ENCODE measurements around the gene GTPBP6.
"Not testable (repeated sequence)": the region's sequence is repeated elsewhere in the genome, so short reads cannot be mapped to it uniquely, and the experiment has no call there.

Gene GTPBP6

DNA sequence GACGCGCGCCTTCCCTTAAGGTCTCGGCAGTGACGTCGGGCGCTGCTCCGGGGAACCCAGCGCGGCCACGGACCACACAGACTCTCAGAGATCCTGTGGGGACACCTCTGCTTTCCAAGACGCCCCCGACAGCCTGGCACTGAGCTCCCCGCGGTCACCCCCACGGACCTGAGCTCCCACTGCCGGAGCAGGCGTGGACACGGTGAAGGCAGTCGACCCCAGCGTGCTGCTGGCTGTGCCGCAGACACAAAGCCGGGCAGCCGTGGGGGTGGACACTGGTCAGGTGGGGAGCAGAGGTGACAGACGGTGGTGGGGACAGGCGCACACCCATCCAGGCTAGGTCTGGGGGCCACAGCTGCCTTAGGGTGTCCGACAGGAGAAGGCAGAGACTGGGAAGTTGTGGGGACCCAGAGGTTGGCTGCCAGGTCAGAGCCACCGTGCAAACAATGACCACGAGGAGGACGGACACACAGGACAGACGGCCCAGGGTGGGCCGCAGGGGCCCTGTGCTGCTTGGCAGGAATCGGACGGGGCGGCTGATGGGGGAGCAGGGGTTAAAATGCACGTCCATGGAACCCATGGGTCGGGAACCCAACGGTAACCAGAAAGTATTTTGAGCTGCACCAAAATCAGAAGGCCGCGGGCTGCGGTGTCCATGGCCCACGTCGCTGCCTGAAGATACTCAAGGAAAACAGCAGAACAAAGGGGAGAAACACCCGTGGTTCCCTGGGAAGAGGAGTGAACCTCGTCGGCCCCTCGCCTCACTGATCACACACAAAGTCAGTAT lies 16.6 kb upstream of the GTPBP6 start:
- no peak for DNase-seq

GRCh38 chrX:334331-334891 lies 15.8 kb upstream of the GTPBP6 start:
- DNase-seq: no peak

DNA sequence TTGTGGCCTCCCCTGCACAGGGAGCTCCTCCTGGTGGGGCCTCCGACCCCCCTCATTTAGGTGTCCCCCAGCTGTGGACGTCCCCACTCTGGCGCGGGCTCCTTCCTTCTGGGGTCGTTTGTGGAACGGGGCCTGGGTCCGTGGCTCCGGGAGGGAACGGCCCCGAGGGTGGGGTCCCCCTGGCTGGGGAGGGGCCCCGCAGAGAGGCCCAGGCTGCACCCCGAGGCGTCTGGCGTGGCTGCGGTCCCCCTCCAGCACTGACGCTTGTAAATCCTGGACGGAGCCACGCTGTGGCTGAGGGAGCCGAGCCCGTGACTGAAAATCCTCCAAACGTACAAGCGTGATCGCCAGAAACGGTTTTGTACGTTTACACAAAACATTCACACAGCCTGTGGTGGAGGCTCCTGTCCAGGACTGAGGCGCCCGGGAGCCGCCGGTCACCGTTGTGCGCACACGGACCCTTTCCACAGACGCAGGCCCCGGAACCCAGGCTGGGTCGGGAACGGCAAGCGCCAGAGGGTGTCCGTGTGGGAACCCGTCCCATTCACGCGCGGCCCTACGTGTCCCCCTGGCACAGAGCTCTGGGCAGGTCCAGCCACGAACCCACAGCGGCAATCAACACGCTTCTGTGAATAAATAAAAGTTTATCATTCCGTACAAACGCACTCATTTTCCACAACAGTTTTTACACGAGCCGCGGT lies 15.2 kb upstream of the GTPBP6 start:
- DNase-seq: no peak

GRCh38 chrX:332916-333610 lies 14.5 kb upstream of the GTPBP6 start:
- no peak for DNase-seq

DNA sequence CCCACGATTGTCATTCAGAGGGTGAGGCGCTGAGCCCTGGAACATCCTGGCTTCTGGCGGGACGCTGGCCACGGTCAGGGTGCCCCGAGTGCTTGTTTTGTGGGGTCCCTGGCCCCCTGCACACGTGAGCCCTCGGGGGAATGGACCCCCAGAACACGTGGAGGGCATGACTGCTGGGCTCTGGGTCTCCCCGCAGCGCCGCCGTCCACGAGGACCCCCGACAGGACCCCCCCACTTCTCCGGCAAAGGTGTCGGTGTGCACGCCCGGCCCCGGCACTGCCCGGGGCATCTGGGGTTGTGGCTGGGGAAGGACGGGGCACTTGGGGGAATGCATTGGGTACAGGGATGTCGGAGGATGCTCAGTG lies 13.9 kb upstream of the GTPBP6 start:
- DNase-seq: no peak

GRCh38 chrX:331825-332495 lies 13.4 kb upstream of the GTPBP6 start:
- DNase-seq: no peak

GRCh38 chrX:331151-331824 lies 12.7 kb upstream of the GTPBP6 start:
- no peak for DNase-seq

DNA sequence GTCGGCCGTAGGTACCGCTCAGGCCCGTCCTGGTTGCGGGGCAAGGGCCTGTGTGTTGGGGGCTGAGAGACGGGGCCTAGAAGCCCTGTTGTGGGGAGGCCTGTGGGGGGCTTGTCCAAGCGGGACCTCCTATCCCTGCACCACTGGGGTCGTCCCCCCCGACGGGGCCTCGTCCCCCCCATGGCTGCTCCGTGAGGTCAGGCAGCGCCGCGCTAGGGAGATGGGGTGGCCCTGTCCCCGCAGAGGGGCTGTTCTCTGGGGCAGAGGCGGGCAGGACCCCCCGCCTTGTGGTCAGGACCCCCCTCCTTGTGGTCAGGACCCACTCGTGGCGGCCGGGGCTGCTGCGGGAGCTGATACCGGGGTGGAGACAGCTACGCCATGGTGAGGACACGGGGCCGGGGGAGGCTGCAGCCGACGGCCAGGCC lies 12.1 kb upstream of the GTPBP6 start:
- DNase-seq: no peak

DNA sequence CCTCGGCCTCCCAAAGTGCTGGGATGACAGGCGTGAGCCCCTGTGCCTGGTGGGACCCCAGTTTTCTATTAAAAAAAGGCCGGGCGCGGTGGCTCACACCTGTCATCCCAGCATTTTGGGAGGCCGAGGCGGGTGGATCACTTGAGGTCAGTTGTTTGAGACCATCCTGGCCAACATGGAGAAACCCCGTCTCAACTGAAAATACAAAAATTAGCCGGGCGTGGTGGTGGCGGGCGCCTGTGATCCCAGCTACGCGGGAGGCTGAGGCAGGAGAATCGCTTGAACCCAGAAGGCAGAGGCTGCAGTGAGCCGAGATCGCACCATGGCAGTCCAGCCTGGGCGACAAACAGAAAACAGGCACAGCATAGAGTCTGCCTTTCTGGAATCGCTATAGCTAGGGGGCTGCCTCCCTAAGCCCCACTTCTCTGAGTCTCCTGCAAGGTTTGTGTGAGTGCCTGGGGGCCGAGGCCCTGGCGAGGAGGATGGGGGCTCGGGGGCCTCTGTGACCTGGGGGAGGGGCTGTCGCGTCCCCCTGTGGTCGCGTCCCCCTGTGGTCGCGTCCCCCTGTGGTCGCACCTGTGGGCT lies 11.6 kb upstream of the GTPBP6 start:
- not testable (repeated sequence) for DNase-seq

DNA sequence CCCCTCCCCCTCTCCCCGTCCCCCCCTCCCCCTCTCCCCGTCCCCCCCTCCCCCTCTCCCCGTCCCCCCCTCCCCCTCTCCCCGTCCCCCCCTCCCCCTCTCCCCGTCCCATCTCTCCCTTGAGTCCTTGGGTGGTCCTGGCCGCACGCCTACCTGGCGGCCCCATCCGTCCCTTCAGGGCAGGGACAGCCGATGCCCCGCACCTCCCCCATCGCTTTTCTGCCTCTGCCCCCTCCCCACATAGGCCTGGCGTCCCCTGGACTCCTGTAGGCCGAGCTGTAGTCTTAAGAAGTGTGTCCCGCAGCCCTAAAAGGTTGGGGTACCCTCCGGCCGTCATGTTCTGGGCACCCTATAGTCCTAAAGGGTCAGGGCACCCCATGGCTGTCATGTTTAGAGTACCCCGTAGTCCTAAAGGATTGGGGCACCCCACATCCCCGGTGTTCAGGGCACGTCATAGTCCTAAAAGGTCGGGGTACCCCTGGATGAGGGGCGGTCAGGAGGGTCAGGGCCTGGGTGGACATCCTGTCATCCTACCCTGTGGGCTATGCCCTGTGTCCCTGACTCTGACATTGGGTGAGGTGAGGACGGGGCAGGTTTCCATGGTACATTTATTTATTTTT lies 10.8 kb upstream of the GTPBP6 start:
- no peak for DNase-seq

DNA sequence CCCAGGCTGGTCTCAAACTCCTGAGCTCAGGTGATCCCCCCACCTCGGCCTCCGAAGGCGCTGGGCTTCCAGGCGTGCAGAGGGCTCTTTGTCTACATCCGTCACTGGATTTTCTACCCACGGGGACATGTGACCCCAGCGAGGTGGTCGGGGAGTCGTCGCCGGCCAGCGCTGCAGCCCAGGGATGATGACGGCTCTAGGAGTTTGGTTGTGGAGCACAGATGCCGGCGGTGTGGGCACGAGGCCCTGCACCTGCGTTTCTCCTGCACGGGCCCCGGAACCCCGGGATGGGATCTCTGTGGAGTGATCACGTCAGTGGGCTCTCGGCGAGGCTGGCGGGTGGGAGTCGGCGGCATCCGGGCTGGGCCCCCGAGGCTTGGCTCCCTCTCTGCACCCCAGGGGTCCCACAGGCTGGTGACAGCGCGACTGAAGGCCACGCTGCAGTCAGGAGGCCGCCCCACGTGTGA lies 9.1 kb upstream of the GTPBP6 start:
- DNase-seq: no peak

DNA sequence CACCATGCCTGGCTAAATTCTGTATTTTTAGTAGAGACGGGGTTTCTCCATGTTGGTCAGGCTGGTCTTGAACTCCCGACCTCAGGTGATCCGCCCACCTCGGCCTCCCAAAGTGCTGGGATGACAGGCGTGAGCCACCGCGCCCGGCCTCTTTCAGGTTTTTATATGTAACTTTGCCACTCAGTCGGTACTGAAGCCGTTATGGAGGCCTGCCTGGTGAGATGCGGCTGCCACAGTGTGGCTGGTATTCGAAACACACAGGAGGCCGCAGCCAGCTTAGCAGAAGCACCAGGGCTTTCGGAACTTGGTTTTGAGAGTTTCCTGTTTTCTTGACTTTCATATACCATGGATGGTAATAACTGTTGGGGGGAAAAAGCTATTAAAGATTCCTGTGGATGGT lies 6.1 kb upstream of the GTPBP6 start:
- not testable (repeated sequence) for DNase-seq

- no peak for DNase-seq
These were observed 5.4 kb upstream of the GTPBP6 start for GRCh38 chrX:323721-324628.

GRCh38 chrX:320126-320783 lies 1.7 kb upstream of the GTPBP6 start:
- no peak for DNase-seq

DNA sequence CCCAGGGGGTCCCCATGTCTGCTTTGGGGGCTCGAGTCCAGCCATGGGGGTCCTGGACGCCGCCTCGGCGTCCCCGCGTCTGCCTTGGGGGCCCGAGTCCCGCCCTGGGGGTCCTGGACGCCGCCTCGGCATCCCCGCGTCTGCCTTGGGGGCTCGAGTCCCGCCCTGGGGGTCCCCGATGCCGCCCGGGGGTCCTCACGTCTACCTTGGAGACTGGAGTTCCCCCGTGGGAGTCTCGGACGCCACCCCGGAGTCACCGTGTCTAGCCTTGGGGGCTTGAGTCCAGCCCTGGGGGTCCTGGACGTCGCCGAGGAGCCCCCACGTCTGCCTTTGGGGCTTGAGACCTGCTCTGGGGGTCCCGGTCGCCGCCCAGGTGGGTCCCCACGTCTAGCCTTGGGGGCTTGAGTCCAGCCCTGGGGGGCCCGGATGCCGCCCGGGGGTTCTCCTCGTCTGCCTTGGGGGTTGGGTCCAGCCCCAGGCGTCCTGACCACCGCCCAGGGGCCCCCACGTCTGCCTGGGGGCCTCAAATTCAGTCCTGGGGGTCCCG lies 1.1 kb upstream of the GTPBP6 start:
- DNase-seq: no peak

DNA sequence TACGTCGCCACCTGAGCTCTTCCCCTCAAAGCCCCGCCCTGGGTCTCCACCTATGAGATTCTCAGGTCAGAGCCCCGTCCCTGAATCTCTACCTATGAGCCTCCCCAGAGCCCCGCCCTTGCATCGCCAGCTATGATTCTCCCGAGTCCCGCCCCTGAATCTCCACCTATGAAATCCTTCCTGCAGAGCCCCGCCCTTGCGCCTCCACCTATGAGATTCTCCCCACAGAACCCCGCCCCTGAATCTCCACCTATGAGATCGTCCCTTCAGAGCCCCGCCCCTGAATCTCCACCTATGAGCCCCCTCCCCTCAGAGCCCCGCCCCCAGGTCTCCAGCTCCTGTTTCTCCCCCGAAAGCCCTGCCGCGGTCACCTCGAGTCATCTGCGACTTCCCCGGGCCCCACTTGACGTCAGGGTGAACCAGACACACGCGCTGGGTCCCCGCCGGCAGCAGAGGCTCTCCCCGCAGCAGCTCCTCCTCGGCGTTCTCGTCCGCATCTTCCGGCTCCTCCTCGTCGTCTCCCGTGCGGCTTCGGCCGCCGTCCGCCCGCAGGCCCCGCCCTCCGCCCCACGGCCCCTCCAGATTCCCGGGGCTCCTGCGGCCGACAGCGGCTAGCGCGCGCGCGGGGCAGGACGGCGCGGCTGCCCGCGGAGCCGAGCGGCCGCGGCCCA lies 393 bp downstream of the GTPBP6 start:
- DNase-seq: no peak

GRCh38 chrX:317424-318067 lies 1.1 kb downstream of the GTPBP6 start:
- no peak for DNase-seq

Measured in NCI-H1930 (cell line).